GOT3 (cell line): ENCODE results near the gene HEXB.

ENCODE experiments used
- DNase-seq: peaks from one replicate; lab custom pipeline; 2025; ENCODE audit warnings: mixed read lengths; lab: John Stamatoyannopoulos, UW

HEXB gene

DNA sequence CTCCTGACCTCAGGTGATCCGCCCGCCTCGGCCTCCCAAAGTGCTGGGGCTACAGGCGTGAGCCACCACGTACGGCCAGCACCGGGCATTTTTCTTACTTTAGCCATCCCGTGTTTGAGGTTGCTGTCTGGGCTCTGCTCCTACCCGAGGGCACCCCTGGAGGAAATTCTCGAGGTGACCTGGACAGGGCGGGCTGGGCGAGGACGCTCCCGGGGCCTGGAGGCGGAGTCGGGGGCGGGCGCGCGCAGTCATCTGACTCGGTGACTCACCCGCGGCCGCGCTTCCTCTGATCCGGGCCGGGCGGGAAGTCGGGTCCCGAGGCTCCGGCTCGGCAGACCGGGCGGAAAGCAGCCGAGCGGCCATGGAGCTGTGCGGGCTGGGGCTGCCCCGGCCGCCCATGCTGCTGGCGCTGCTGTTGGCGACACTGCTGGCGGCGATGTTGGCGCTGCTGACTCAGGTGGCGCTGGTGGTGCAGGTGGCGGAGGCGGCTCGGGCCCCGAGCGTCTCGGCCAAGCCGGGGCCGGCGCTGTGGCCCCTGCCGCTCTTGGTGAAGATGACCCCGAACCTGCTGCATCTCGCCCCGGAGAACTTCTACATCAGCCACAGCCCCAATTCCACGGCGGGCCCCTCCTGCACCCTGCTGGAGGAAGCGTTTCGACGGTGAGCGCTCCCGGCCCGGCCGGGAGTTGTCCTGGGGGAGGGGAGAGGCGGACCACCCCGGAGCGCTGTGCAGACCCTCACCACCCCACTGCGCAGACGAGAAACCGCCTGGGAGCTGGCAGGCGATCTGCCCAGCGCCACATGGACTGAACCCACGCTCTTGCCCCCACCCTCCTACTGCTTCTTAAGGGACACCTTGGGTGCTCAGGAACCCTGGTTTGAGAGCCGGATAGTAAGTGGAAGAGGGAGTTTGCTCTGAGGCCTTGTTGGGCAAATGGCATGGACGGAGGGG, at the start of gene HEXB:
TSS of gene HEXB (plus strand) at position 334 of the 952 bp plus-strand sequence. CDS start at position 362, 28 bp downstream.
- peak; percentile 34 for DNase-seq

DNA sequence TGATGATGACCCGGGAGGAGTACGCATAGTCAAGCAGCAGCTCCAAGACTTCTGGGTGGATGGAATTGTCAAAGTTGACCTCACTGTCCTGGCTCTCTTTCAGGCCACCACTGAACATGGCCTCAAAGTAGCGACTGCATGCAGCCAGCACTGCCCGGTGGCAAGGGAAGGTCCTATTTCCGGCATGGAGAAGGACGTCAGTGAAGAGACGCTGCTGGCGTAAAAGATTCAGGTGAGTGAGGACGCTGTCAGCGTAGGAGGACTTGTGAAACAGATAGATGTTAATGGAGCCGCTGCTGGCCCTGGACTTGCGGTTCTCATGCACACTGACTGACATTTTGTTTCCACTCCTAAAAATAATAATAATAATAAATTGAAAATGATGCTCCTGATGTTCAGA, 48.9 kb upstream of the HEXB start:
- DNase-seq = no peak

GRCh38 chr5:74636552-74636951, 48.5 kb upstream of the HEXB start:
- no peak for DNase-seq

- no peak for DNase-seq
Measured at GRCh38 chr5:74638544-74638969, 46.5 kb upstream of the HEXB start.

GRCh38 chr5:74638970-74639806, 45.8 kb upstream of the HEXB start:
- no peak for DNase-seq

DNA sequence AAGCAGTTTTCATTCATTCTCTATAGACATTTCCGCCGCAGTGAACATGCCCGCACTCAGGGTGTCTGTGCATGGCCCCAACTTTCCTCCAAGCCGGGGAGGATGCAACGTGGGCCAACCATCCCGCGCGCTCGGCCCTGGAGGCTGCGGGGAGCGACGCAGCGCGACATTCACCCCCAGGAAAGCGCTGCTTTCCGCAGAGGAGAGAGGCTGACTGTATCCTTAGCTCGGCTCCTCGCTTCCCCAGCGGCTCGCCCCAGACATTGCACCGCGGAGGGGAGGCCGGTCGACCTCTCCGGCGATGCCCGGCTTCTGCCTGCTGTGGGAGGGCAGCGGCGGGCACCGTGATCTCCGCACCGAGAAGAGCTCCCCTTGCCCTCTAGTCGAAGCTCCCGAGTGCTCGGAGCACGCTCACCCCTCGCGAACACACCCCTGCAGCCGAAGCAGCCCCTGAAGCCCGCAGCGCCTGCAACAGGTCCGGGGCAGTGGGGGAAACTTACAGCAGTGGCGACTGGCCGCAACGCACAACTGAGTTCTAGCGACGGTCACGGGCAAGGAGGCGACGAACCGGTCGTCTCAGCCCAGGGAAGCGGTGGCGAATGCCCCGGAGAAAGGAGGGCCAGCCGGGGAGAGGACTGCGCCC, 45.1 kb upstream of the HEXB start:
- DNase-seq = no peak

GRCh38 chr5:74640450-74640953, 44.5 kb upstream of the HEXB start, which contains the start of gene ENC1:
ENC1 (minus strand) TSS chr5:74640728; CDS start chr5:74636485, 4,243 bp downstream.
- DNase-seq = peak; percentile 65

DNA sequence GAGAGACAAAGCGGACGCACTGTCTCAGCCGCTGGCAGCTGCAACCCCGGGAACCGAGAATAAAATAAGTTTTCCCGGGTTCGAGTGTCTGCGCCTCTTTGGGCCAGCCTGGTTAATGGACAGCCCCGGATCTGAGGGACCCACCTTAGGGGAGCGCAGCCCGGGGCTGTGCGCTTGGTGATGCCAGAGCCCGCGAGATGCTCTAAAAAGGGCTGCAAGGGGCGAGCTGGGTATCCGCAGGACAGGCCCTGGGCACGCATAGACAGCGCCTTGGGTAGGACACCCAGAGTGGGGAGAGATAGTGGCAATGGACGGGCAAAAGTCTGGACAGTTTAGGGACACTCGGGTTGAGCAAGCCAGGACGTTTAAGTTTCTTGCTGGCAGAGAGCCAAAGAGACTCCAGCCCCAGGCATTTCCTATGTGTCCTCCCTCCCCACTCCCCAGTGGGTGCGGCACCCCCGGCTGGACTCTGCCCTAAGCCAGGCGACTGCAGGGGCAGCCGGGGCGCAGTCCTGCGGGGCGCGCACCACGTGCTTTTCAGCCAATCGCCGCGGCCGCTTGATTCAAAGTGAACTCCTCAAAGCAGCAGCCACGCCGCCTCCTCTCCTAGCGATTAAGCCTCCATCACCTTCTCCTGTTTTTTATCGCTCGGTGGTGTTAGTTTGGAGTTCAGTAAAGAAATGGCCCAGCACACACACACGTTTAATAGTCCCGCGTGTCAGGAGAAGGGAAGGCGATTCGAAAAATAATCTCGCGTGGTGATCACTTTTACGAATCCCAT, 43.9 kb upstream of the HEXB start:
- DNase-seq = peak; percentile 58

DNA sequence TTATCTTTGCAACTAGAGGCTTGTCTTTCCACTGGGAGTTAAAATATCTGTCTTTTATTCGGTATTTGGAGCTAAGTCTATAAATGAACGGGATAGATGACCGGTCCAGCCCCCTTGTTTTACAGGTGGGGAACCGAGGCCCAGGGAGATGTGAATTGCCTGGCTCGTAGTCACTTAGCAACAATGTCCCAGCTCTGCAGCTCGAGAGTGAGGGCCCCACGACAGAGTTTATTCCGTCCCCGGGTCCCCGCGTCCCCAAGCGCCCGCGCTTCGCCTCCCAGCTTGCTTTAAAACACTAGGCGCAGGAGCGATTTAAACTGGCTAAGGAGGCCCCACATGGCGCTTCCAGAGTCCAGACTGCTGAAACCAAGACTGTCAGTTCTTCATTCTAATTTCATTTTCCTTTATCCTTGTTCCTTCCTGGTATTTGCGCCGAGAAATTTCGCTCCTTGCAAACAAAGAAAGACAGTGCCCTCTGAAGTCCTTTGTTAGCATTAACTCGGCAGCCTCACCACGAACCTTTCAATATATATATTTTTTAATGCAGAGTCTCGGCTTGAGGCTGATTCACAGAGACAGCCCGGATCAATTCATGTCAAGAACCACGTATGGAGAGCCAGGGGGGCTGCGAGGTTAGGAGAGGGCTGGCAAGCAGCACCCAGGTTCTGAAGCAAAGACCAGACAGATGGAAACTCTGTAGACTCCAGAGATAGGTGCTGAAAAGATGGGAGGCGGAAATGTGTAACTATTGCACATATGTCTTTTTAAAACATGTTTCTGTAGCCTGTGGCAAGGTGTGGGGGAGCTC, 43.1 kb upstream of the HEXB start:
- DNase-seq = peak; percentile 20

- no peak for DNase-seq
Measured at GRCh38 chr5:74642543-74642863, 42.5 kb upstream of the HEXB start.

DNA sequence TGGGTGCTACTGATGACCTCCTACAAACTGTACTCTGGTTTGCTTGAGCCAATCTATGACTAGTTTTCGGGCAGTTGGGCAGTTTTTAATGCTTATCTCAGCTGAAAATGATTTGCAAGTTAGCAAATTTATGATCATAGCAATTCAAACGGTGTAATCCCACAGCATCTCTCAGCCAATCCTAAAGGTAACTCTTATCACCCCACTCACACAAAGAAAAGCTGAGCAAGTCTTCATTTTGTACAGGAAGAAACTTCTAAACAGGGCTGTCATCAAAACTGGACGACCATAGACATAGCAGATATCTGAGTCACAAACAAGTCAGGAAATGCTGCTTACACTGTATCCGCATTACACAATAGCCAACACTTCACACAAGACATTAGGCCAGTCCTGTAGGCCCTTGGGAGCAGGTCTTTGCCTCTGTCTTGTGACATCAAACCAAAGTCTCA, 41.9 kb upstream of the HEXB start:
- DNase-seq = no peak

DNA sequence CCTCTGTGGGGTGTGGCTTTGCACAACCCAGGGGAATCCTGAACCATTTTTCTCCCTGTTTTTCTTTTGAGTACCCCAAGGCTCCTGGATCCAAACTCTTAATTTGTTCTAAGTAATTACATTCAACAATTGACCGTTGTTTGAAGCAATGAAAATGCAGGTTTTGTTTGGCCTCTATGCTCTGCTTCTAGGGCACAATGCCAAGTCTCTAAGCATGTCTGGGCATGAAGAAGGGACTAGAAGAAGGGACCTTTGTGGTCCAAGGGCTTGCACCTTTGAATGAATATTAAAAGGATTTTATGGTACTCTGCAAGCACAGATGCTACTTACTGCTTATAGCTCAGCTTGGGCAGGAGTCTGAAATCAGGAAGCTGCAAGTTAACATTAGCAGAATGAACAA, 37.9 kb upstream of the HEXB start:
- DNase-seq = no peak

- no peak for DNase-seq
Measured at GRCh38 chr5:74648835-74649293, 36.2 kb upstream of the HEXB start.

- DNase-seq = no peak
Measured at GRCh38 chr5:74649421-74649973, 35.5 kb upstream of the HEXB start.

- DNase-seq = no peak
Measured at GRCh38 chr5:74651710-74652109, 33.3 kb upstream of the HEXB start.

GRCh38 chr5:74652576-74652975, 32.5 kb upstream of the HEXB start:
- DNase-seq = no peak

DNA sequence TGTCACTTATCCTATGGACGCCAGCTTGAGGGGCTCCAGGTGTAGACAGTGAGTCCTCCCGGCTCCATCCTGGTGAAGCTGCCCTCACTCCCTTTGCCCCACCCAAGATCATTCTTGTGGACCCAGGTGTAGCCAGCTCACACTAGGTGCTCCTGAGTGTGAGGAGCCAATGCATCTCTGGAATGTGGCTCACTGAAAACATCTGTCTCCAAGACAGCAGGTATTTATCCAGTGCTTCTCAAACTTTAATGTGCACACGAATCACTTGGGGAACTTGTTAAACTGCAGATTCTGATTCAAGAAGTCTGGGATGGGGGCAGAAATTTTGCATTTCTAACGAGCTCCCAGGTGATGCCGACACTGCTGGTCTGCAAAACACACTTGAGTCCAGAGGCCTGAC, 31.0 kb upstream of the HEXB start:
- no peak for DNase-seq

- no peak for DNase-seq
Measured at GRCh38 chr5:74655206-74655605, 29.8 kb upstream of the HEXB start.

GRCh38 chr5:74655716-74656115, 29.3 kb upstream of the HEXB start:
- no peak for DNase-seq

DNA sequence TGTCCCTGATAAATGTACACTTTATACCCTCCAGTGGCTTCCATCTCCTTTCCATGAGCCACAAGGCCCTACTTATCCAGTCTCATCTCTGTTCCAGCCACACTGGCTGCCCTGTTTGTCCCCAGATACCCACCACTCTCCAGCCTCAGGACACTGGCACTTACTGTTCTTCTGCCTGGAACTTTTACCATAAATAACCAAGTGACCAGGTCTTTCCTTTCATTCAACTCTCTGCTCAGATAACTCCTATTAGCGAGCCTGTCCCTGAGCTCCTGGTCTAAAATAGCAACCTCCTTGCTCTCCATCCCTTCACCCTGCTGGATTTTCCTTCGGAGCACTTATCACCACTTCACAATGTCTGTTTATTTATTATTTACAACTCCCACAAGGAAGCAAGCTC, 27.9 kb upstream of the HEXB start:
- DNase-seq = no peak
